ENCODE results near the gene CD80. TPM values are rescaled to one million over a fixed set of nuclear protein-coding genes. Genes with fewer than 3 reads are reported as not detected.

Gene CD80
- total and polyA plus RNA-seq, 10 of the 15 experiments (the other 5 are each of a cell fraction or from before 2014, with no cell fraction given) = 41.4 to 137 (median 58.1) TPM

DNA sequence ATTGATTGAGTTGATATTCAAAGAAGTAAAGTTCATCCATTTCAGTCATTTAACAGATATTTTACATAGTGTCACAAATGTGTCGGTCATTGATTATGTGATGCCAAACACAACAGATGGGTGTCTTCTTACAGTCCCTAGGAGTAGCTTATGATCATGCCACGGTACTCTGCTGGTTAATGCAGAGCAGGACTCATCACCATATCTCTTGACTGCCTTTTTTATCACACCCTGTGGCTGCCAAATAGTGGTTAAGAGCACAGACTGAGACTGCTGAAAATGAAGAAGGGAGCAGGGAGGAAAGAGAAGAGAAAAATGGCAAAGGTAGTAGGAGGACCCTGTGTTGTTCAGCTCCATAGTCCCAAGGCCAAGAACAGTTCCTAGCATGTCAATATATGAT lies 73.9 kb downstream of the CD80 start:
- H3K9ac ChIP-seq (ENCODE audit: control insufficient read depth, insufficient read depth, low read length) = no peak overlapping the region
- no peak for TF ChIP-seq FOXM1 (IDR thresholded peaks at IDR 0.05; ENCODE audit: low read depth, low read length)
- no peak for TF ChIP-seq ZNF274 (IDR thresholded peaks at IDR 0.05; ENCODE audit: insufficient read depth, insufficient read length)
- no peak for TF ChIP-seq POLR2AphosphoS2 (IDR thresholded peaks at IDR 0.05; ENCODE audit: low read depth, low read length)
- TF ChIP-seq MYB (IDR thresholded peaks at IDR 0.05; ENCODE audit: borderline replicate concordance, low read depth, low read length) = no peak
- TF ChIP-seq PML (IDR thresholded peaks at IDR 0.05; ENCODE audit: low read length) = no peak
- no peak for TF ChIP-seq PAX8 (IDR thresholded peaks at IDR 0.05)
- TF ChIP-seq RB1 (IDR thresholded peaks at IDR 0.05; ENCODE audit: borderline replicate concordance) = no peak
- TF ChIP-seq STAT1 (conservative IDR thresholded peaks at IDR 0.05) = no peak
- no peak for TF ChIP-seq SMAD1 (IDR thresholded peaks at IDR 0.05; ENCODE audit: low read depth, partially characterized antibody)
- no peak for TF ChIP-seq EGR1 (IDR thresholded peaks at IDR 0.05; ENCODE audit: borderline replicate concordance in 1 of 2, low read depth in 2 of 2, low read length in 2 of 2)
- TF ChIP-seq RBBP5 (conservative IDR thresholded peaks at IDR 0.05) = no peak
- TF ChIP-seq SUZ12 (IDR thresholded peaks at IDR 0.05; ENCODE audit: unreplicated experiment) = no peak
- TF ChIP-seq CUX1 (IDR thresholded peaks at IDR 0.05; ENCODE audit: insufficient replicate concordance, low read depth, low read length) = no peak
- TF ChIP-seq WRNIP1 (IDR thresholded peaks at IDR 0.05; ENCODE audit: borderline replicate concordance, low read depth, low read length) = no peak
- no peak for TF ChIP-seq NR2C2 (IDR thresholded peaks at IDR 0.05; ENCODE audit: borderline replicate concordance, control insufficient read depth, insufficient read length, low read depth)
- TF ChIP-seq, protein P1, sequence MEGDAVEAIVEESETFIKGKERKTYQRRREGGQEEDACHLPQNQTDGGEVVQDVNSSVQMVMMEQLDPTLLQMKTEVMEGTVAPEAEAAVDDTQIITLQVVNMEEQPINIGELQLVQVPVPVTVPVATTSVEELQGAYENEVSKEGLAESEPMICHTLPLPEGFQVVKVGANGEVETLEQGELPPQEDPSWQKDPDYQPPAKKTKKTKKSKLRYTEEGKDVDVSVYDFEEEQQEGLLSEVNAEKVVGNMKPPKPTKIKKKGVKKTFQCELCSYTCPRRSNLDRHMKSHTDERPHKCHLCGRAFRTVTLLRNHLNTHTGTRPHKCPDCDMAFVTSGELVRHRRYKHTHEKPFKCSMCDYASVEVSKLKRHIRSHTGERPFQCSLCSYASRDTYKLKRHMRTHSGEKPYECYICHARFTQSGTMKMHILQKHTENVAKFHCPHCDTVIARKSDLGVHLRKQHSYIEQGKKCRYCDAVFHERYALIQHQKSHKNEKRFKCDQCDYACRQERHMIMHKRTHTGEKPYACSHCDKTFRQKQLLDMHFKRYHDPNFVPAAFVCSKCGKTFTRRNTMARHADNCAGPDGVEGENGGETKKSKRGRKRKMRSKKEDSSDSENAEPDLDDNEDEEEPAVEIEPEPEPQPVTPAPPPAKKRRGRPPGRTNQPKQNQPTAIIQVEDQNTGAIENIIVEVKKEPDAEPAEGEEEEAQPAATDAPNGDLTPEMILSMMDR (IDR thresholded peaks at IDR 0.05 in 2 of 3, conservative IDR thresholded peaks at IDR 0.05 in 1 of 3; ENCODE audit: control insufficient read depth in 2 of 3, extremely low read depth in 1 of 3, insufficient read depth in 1 of 3, low read depth in 3 of 3, low read length in 3 of 3) = no peak
- TF ChIP-seq PAX5 (IDR thresholded peaks at IDR 0.05; ENCODE audit: borderline replicate concordance, low read depth, low read length) = no peak
- TF ChIP-seq TCF7 (IDR thresholded peaks at IDR 0.05; ENCODE audit: borderline replicate concordance) = no peak
- TF ChIP-seq FOXK2 (IDR thresholded peaks at IDR 0.05) = no peak

More for the DNA sequence above, 73.9 kb downstream of the CD80 start:
- Histone ChIP-seq H4K20me1 (ENCODE audit: control insufficient read depth, insufficient read depth) (no peaks in the 10 kb centered on the region), H3K79me2 (ENCODE audit: control insufficient read depth, insufficient read depth, low read length) (no peaks in the 10 kb centered on the region), H2AFZ (ENCODE audit: control insufficient read depth, low read depth, low read length) (no peak overlapping the region), H3K4me3 (no peak overlapping the region), H3K4me1 (ENCODE audit: control insufficient read depth, insufficient read depth, low read length) (no peaks in the 10 kb centered on the region), H3K27me3 (replicated peaks in 1 of 2; ENCODE audit: control insufficient read depth in 2 of 2, insufficient read depth in 2 of 2, low read length in 1 of 2) (no peaks in the 10 kb centered on the region), H3K9me3 (replicated peaks; ENCODE audit: control insufficient read depth, insufficient read depth, low read length) (no peaks in the 10 kb centered on the region), H3K4me2 (ENCODE audit: control insufficient read depth, insufficient read depth) (no peak overlapping the region), H3K27ac (ENCODE audit: control insufficient read depth, insufficient read depth) (no peak overlapping the region), H3K36me3 (ENCODE audit: control insufficient read depth in 2 of 2, insufficient read depth in 2 of 2, low read length in 1 of 2) (peaks cover 4 to 23% of the 10 kb centered on the region in 2 experiments)
- 79% methylated on average over 2 of the region's 2 CpGs for WGBS (ENCODE audit: insufficient coverage, insufficient replicate concordance, low lambda C conversion rate, missing lambda C conversion rate)
- FAIRE-seq (no peak), DNase-seq (ENCODE audit: low read depth, low spot score) (no peak), ATAC-seq (no peak)
- intact Hi-C loops (cut with micrococcal nuclease; ENCODE audit: unreplicated experiment) = no loop called here
- in situ Hi-C loops (cut with MboI) = no loop called here
- ChIA-PET POLR2A (interaction anchor here (0.6 kb wide), 1 partner anchor 13 kb away, joined by 4 read pairs; no protein-coding TSS in a partner anchor), SMC1A (ENCODE audit: uncharacterized antibody, unreplicated experiment) (interaction anchor here (0.5 to 1.6 kb wide), 2 partner anchors 9 to 14 kb away, joined by 3 to 7 read pairs; no protein-coding TSS in a partner anchor), CTCF (interaction anchor here (1.0 kb wide), 1 partner anchor 205 kb away, joined by 3 read pairs; no protein-coding TSS in a partner anchor), RAD21 (ENCODE audit: unreplicated experiment) (no interaction called here)
- no TSS peak for BruUV-seq (replicated peaks)
